HEK293 (cell line): ENCODE data around the gene ADNP.

Experiments used
- ATF2 ChIP-seq: fragments of 450-650 bp; formaldehyde crosslinking; IDR thresholded peaks from 2 replicates; pipeline ENCODE4 v1.5.1; 2016; ENCODE audit warnings: missing biosample characterization, missing genetic modification characterization, low read depth
- PRDM1 ChIP-seq: fragments of 450-650 bp; formaldehyde crosslinking; IDR thresholded peaks from 2 replicates; pipeline ENCODE4; 2016; ENCODE audit warnings: missing biosample characterization, missing genetic modification characterization
- ZBTB8A ChIP-seq: fragments of 450-650 bp; formaldehyde crosslinking; IDR thresholded peaks from 2 replicates; pipeline ENCODE4 v1.5.1; 2016; ENCODE audit warnings: missing biosample characterization, missing genetic modification characterization
- ZNF114 ChIP-seq: fragments of 450-650 bp; formaldehyde crosslinking; IDR thresholded peaks from 2 replicates; pipeline ENCODE4 v1.5.0; 2017; ENCODE audit warnings: missing biosample characterization, missing genetic modification characterization
- ZNF140 ChIP-seq: fragments of 450-650 bp; formaldehyde crosslinking; IDR thresholded peaks from 2 replicates; pipeline ENCODE4 v1.5.1; 2016; ENCODE audit warnings: missing biosample characterization, missing genetic modification characterization
- ZNF23 ChIP-seq: fragments of 450-650 bp; formaldehyde crosslinking; IDR thresholded peaks from 2 replicates; pipeline ENCODE4 v1.5.1; 2016; ENCODE audit warnings: missing biosample characterization, missing genetic modification characterization, borderline replicate concordance
- ZNF292 ChIP-seq: fragments of 450-650 bp; formaldehyde crosslinking; IDR thresholded peaks from 2 replicates; pipeline ENCODE4 v1.5.1; 2016; ENCODE audit warnings: low read depth, missing biosample characterization, missing genetic modification characterization, borderline replicate concordance
- ZNF354C ChIP-seq: fragments of 450-650 bp; formaldehyde crosslinking; IDR thresholded peaks from 2 replicates; pipeline ENCODE4 v1.5.1; 2016; ENCODE audit warnings: missing biosample characterization, missing genetic modification characterization, low read depth, borderline replicate concordance
- ZNF510 ChIP-seq: fragments of 450-650 bp; formaldehyde crosslinking; IDR thresholded peaks from 2 replicates; pipeline ENCODE4 v1.5.1; 2018; ENCODE audit warnings: mild to moderate bottlenecking, missing genetic modification characterization, missing biosample characterization; ENCODE audit not compliant: insufficient replicate concordance
- TF ChIP-seq, protein P1 (sequence below): fragments of 450-650 bp; formaldehyde crosslinking; IDR thresholded peaks from 2 replicates; pipeline ENCODE4 v1.5.1; 2016; ENCODE audit warnings: missing biosample characterization, missing genetic modification characterization

DNA sequence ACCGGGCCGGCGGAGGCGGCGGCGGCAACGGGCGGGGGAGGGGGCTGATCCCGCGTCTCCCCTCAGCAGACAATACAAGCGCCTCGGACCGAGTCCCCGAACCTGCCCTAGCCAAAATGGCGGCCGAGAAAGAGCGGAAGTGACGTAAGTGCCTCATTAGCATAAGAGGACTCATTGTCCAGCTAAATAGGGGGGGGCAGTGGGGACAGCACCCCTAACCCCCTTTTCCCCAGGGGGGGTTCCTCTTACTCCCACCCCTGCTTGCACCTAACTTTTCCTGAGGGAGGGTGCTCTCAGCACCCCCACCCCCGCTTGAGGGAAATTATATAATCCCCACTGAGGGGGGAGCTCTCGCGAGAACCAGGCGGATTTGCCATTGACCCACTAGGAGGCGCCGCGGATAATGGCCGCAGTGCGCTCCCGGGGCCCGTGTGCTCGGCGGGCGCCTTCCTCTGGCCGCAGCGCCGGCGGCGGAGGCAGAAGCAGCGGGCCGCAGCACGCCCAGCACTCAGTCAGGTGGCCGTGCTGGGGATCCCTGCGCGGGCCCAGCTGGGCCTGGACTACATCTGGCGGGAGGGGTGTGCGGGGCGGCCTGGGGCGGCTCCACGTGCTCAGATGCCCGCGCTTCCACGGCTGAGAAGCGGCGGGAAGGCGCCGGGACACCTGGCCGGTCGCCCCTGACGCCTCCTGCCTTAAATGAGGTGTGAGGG lies at the start of gene ADNP:
- TF ChIP-seq ZNF23 (no peak), PRDM1 (no peak), ZBTB8A (tag by site-specific recombination) (peak; percentile 68), ZNF114 (no peak), ATF2 (tag by site-specific recombination) (peak; percentile 75), ZNF292 (no peak), ZNF140 (tag by site-specific recombination) (no peak), ZNF510 (tag by site-specific recombination) (no peak), ZNF354C (no peak)
- TF ChIP-seq, protein P1, sequence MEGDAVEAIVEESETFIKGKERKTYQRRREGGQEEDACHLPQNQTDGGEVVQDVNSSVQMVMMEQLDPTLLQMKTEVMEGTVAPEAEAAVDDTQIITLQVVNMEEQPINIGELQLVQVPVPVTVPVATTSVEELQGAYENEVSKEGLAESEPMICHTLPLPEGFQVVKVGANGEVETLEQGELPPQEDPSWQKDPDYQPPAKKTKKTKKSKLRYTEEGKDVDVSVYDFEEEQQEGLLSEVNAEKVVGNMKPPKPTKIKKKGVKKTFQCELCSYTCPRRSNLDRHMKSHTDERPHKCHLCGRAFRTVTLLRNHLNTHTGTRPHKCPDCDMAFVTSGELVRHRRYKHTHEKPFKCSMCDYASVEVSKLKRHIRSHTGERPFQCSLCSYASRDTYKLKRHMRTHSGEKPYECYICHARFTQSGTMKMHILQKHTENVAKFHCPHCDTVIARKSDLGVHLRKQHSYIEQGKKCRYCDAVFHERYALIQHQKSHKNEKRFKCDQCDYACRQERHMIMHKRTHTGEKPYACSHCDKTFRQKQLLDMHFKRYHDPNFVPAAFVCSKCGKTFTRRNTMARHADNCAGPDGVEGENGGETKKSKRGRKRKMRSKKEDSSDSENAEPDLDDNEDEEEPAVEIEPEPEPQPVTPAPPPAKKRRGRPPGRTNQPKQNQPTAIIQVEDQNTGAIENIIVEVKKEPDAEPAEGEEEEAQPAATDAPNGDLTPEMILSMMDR (tag by site-specific recombination), result peak; percentile 82
